H9 (cell line): Measurements from ENCODE around the gene ADAM22. TPM values are rescaled to one million over a fixed set of nuclear protein-coding genes. Genes with fewer than 3 reads are reported as not detected.

Experiments
- DNase-seq: peaks from one replicate; pipeline ENCODE4 v3.0.0-alpha.2; 2017
- H2AFZ ChIP-seq: one replicate; pipeline ENCODE4 v1.6.1; 2013; ENCODE audit warnings: mild to moderate bottlenecking, low read length, control low read depth, moderate library complexity
- H2AK5ac ChIP-seq: 2 replicates; pipeline ENCODE4 v1.6.1; 2013; ENCODE audit warnings: low read length, control low read depth, mixed read lengths; ENCODE audit not compliant: insufficient read length
- H2BK120ac ChIP-seq: one replicate; pipeline ENCODE4 v1.6.1; 2013; ENCODE audit warnings: low read depth, mild to moderate bottlenecking, low read length, control low read depth, inconsistent platforms; ENCODE audit not compliant: poor library complexity, severe bottlenecking
- H2BK12ac ChIP-seq: 2 replicates; pipeline ENCODE4 v1.6.1; 2013; ENCODE audit warnings: low read length, control low read depth, mixed read lengths, low read depth; ENCODE audit not compliant: insufficient read length
- H2BK15ac ChIP-seq: 2 replicates; pipeline ENCODE4 v1.6.1; 2013; ENCODE audit warnings: low read depth, low read length, control low read depth
- H2BK20ac ChIP-seq: one replicate; pipeline ENCODE4 v1.6.1; 2013; ENCODE audit warnings: low read depth, mild to moderate bottlenecking, low read length, control low read depth, inconsistent platforms; ENCODE audit not compliant: poor library complexity, severe bottlenecking
- H2BK5ac ChIP-seq: 2 replicates; pipeline ENCODE4 v1.6.1; 2013; ENCODE audit warnings: low read length, control low read depth, mixed read lengths; ENCODE audit not compliant: insufficient read length
- H3K14ac ChIP-seq: 2 replicates; pipeline ENCODE4 v1.6.1; 2013; ENCODE audit warnings: low read length, control low read depth; ENCODE audit not compliant: insufficient read depth
- H3K18ac ChIP-seq: 2 replicates; pipeline ENCODE4 v1.6.1; 2013; ENCODE audit warnings: low read depth, mild to moderate bottlenecking, mixed read lengths, low read length, control low read depth; ENCODE audit not compliant: insufficient read length
- H3K23ac ChIP-seq: 2 replicates; pipeline ENCODE4 v1.6.1; 2013; ENCODE audit warnings: low read length, control low read depth, mixed read lengths, low read depth; ENCODE audit not compliant: insufficient read length
- H3K23me2 ChIP-seq: 2 replicates; pipeline ENCODE4 v1.6.1; 2013; ENCODE audit warnings: low read depth, mild to moderate bottlenecking, mixed read lengths, low read length, control low read depth; ENCODE audit not compliant: insufficient read length, poor library complexity, severe bottlenecking
- H3K27ac ChIP-seq: 2 replicates; pipeline ENCODE4 v1.5.1; 2013; ENCODE audit warnings: low read length, control low read depth, mixed read lengths, low read depth; ENCODE audit not compliant: insufficient read length
- H3K27me3 ChIP-seq: 2 replicates; pipeline ENCODE4 v1.6.1; 2013; ENCODE audit warnings: low read length, control low read depth, inconsistent platforms; ENCODE audit not compliant: insufficient read depth
- H3K4ac ChIP-seq: 2 replicates; pipeline ENCODE4 v1.6.1; 2013; ENCODE audit warnings: low read depth, mild to moderate bottlenecking, control low read depth, inconsistent platforms, low read length, moderate library complexity
- H3K4me1 ChIP-seq: 2 replicates; pipeline ENCODE4 v1.6.1; 2013; ENCODE audit warnings: low read length, control low read depth, inconsistent platforms; ENCODE audit not compliant: insufficient read depth
- H3K4me2 ChIP-seq: 2 replicates; pipeline ENCODE4 v1.6.1; 2013; ENCODE audit warnings: low read length, control low read depth, mixed read lengths; ENCODE audit not compliant: insufficient read length, insufficient read depth
- H3K56ac ChIP-seq: 2 replicates; pipeline ENCODE4 v1.6.1; 2013; ENCODE audit warnings: low read depth, mild to moderate bottlenecking, mixed read lengths, low read length, control low read depth; ENCODE audit not compliant: insufficient read length
- H3K79me1 ChIP-seq: 2 replicates; pipeline ENCODE4 v1.6.1; 2013; ENCODE audit warnings: low read depth, mild to moderate bottlenecking, moderate library complexity, low read length, control low read depth, inconsistent platforms; ENCODE audit not compliant: insufficient read depth, poor library complexity, severe bottlenecking
- H3K79me2 ChIP-seq: 2 replicates; pipeline ENCODE4 v1.6.1; 2013; ENCODE audit warnings: low read length, control low read depth, inconsistent platforms; ENCODE audit not compliant: insufficient read depth
- H3K9ac ChIP-seq: 2 replicates; pipeline ENCODE4 v1.6.1; 2013; ENCODE audit warnings: low read length, control low read depth, mixed read lengths; ENCODE audit not compliant: insufficient read length; ENCODE audit errors: extremely low read depth
- H3K9me3 ChIP-seq: one replicate; pipeline ENCODE4 v1.6.1; 2013; ENCODE audit warnings: low read depth, low read length, inconsistent platforms; ENCODE audit not compliant: control insufficient read depth
- H3T11ph ChIP-seq: one replicate; pipeline ENCODE4 v1.6.1; 2013; ENCODE audit warnings: mild to moderate bottlenecking, low read length, control low read depth, inconsistent platforms
- H4K20me1 ChIP-seq: one replicate; pipeline ENCODE4 v1.6.1; 2013; ENCODE audit not compliant: control insufficient read depth, insufficient read length, insufficient read depth
- H4K5ac ChIP-seq: 2 replicates; pipeline ENCODE4 v1.6.1; 2013; ENCODE audit warnings: low read depth, mild to moderate bottlenecking, mixed read lengths, low read length, control low read depth; ENCODE audit not compliant: insufficient read length
- H4K8ac ChIP-seq: replicated peaks from 2 replicates; pipeline ENCODE4 v1.6.1; 2013; ENCODE audit warnings: low read length, control low read depth, mixed read lengths, low read depth; ENCODE audit not compliant: insufficient read length
- H4K91ac ChIP-seq: 2 replicates; pipeline ENCODE4 v1.6.1; 2013; ENCODE audit warnings: low read depth, mild to moderate bottlenecking, moderate library complexity, mixed read lengths, low read length, control low read depth; ENCODE audit not compliant: insufficient read length
- H3K27ac Mint-ChIP-seq, 3 experiments: 2 replicates in 2 of 3; 3 replicates in 1 of 3; pipeline ENCODE4 v1.8.0; 2020 to 2021; ENCODE audit warnings: mixed read lengths in 3 of 3, mild to moderate bottlenecking in 1 of 3, moderate library complexity in 1 of 3
- H3K27me3 Mint-ChIP-seq: 2 replicates; pipeline ENCODE4 v1.8.0; 2021; ENCODE audit warnings: low read depth, mild to moderate bottlenecking, moderate library complexity, mixed read lengths
- H3K36me3 Mint-ChIP-seq, 3 experiments: 2 replicates in 2 of 3; 3 replicates in 1 of 3; pipeline ENCODE4 v1.8.0; 2020 to 2021; ENCODE audit warnings: low read depth in 3 of 3, mixed read lengths in 3 of 3; ENCODE audit not compliant: insufficient read depth in 1 of 3
- H3K4me1 Mint-ChIP-seq, 2 experiments: 2 replicates each; pipeline ENCODE4 v1.8.0; 2020; ENCODE audit warnings: mixed read lengths in 2 of 2
- H3K4me3 Mint-ChIP-seq, 2 experiments: 2 replicates in 1 of 2; 3 replicates in 1 of 2; pipeline ENCODE4 v1.8.0; 2020 to 2021; ENCODE audit warnings: mild to moderate bottlenecking in 2 of 2, mixed read lengths in 2 of 2, moderate library complexity in 1 of 2
- H3K9me3 Mint-ChIP-seq, 2 experiments: 2 replicates in 1 of 2; 3 replicates in 1 of 2; pipeline ENCODE4 v1.8.0; 2020; ENCODE audit warnings: mild to moderate bottlenecking in 2 of 2, mixed read lengths in 2 of 2, moderate library complexity in 1 of 2
- WGBS: extraction: QIAGEN DNeasy Blood & Tissue Kit; methylation state at CpG from one replicate; pipeline ENCODE4 v1.1.7; 2013; ENCODE audit warnings: missing lambda C conversion rate, low lambda C conversion rate, mixed read lengths; ENCODE audit not compliant: insufficient read length; ENCODE audit errors: extremely low coverage; 5-methylcytosine and 5-hydroxymethylcytosine counted together
- total RNA-seq: library from RNA; stranded (reverse); gene quantifications from 2 replicates; pipeline ENCODE4 v1.2.1, GENCODE V29; 2021
- TF ChIP-seq, protein P1 (sequence below): fragments of 200-600 bp; sonication (generic); conservative IDR thresholded peaks from 3 replicates; pipeline ENCODE4 v1.8.0; 2021; ENCODE audit warnings: antibody characterized with exemption, mild to moderate bottlenecking

ADAM22 gene
- total RNA-seq, 1 experiment from 2014 or later = 8.7 TPM

- H4K8ac ChIP-seq = no peak overlapping the region
- H3K18ac ChIP-seq = no peak overlapping the region
- H2AK5ac ChIP-seq = no peak overlapping the region
- no CpG with 5 or more reads among the region's 2 CpGs for WGBS
- no peak overlapping the region for H3K4ac ChIP-seq
- no peak overlapping the region for H2BK15ac ChIP-seq
- no peaks in the 10 kb centered on the region for H3K27me3 ChIP-seq
- H3K9ac ChIP-seq = no peak overlapping the region
- H3K4me2 ChIP-seq = no peak overlapping the region
- Mint-ChIP-seq H3K4me1 (peaks cover 4 to 6% of the 10 kb centered on the region in 2 experiments), H3K36me3 (no peaks in the 10 kb centered on the region; a peak in 1 of 7 replicates), H3K27me3 (no peaks in the 10 kb centered on the region; the same call in 1 of the 2 replicates), H3K27ac (no peak overlapping the region), H3K9me3 (no peaks in the 10 kb centered on the region; a peak in 1 of 5 replicates), H3K4me3 (no peak overlapping the region)
- no peak overlapping the region for H3K27ac ChIP-seq
- H3K14ac ChIP-seq = no peak overlapping the region
- TF ChIP-seq, protein P1, sequence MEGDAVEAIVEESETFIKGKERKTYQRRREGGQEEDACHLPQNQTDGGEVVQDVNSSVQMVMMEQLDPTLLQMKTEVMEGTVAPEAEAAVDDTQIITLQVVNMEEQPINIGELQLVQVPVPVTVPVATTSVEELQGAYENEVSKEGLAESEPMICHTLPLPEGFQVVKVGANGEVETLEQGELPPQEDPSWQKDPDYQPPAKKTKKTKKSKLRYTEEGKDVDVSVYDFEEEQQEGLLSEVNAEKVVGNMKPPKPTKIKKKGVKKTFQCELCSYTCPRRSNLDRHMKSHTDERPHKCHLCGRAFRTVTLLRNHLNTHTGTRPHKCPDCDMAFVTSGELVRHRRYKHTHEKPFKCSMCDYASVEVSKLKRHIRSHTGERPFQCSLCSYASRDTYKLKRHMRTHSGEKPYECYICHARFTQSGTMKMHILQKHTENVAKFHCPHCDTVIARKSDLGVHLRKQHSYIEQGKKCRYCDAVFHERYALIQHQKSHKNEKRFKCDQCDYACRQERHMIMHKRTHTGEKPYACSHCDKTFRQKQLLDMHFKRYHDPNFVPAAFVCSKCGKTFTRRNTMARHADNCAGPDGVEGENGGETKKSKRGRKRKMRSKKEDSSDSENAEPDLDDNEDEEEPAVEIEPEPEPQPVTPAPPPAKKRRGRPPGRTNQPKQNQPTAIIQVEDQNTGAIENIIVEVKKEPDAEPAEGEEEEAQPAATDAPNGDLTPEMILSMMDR = peak; percentile 88
- no peak overlapping the region for H2BK12ac ChIP-seq
- H3K23ac ChIP-seq = no peak overlapping the region
- H4K91ac ChIP-seq = no peak overlapping the region
- H3K23me2 ChIP-seq = no peaks in the 10 kb centered on the region
- no peaks in the 10 kb centered on the region for H3K4me1 ChIP-seq
- H2BK20ac ChIP-seq = no peak overlapping the region
- H2BK120ac ChIP-seq = no peak overlapping the region
- no peaks in the 10 kb centered on the region for H4K20me1 ChIP-seq
- no peak overlapping the region for H3K56ac ChIP-seq
- H2BK5ac ChIP-seq = no peak overlapping the region
- H3K79me1 ChIP-seq = no peaks in the 10 kb centered on the region
- H4K5ac ChIP-seq = no peak overlapping the region
- no peaks in the 10 kb centered on the region for H3K9me3 ChIP-seq
- no peak overlapping the region for H3T11ph ChIP-seq
- H2AFZ ChIP-seq = no peak overlapping the region
- DNase-seq = peak; percentile 34
- no peaks in the 10 kb centered on the region for H3K79me2 ChIP-seq
These were observed 309.4 kb downstream of the ADAM22 start for GRCh38 chr7:88243345-88243909.
